ENCODE data around the gene CCDC12. TPM values are rescaled to one million over a fixed set of nuclear protein-coding genes. Genes with fewer than 3 reads are reported as not detected.

Gene CCDC12
- total RNA-seq, 4 donors from 2014 or later: 36.9 to 59.4 (median 50.2) TPM

GRCh38 chr3:46926871-46927717 lies 49.5 kb downstream of the CCDC12 start:
- Histone ChIP-seq H3K27me3 (no peaks in the 10 kb centered on the region), H3K27ac (peak overlapping the region; percentile 13 to 74 (median 66)), H3K4me1 (peaks cover 0 to 80% (median 65%) of the 10 kb centered on the region in 4 donors), H3K36me3 (peaks cover 0 to 46% (median 17%) of the 10 kb centered on the region in 3 donors), H3K4me3 (no peak overlapping the region), H3K9me3 (no peaks in the 10 kb centered on the region)
- DNase-seq (ENCODE audit: low spot score in 2 of 2): no peak
- TF ChIP-seq EP300 (IDR thresholded peaks at IDR 0.05): no peak
- TF ChIP-seq, protein P1, sequence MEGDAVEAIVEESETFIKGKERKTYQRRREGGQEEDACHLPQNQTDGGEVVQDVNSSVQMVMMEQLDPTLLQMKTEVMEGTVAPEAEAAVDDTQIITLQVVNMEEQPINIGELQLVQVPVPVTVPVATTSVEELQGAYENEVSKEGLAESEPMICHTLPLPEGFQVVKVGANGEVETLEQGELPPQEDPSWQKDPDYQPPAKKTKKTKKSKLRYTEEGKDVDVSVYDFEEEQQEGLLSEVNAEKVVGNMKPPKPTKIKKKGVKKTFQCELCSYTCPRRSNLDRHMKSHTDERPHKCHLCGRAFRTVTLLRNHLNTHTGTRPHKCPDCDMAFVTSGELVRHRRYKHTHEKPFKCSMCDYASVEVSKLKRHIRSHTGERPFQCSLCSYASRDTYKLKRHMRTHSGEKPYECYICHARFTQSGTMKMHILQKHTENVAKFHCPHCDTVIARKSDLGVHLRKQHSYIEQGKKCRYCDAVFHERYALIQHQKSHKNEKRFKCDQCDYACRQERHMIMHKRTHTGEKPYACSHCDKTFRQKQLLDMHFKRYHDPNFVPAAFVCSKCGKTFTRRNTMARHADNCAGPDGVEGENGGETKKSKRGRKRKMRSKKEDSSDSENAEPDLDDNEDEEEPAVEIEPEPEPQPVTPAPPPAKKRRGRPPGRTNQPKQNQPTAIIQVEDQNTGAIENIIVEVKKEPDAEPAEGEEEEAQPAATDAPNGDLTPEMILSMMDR (IDR thresholded peaks at IDR 0.05): no peak
- no peak for TF ChIP-seq POLR2A (IDR thresholded peaks at IDR 0.05)
- WGBS, 2 donors: 68 to 86% methylated on average over 12 to 13 of the region's 15 CpGs

DNA sequence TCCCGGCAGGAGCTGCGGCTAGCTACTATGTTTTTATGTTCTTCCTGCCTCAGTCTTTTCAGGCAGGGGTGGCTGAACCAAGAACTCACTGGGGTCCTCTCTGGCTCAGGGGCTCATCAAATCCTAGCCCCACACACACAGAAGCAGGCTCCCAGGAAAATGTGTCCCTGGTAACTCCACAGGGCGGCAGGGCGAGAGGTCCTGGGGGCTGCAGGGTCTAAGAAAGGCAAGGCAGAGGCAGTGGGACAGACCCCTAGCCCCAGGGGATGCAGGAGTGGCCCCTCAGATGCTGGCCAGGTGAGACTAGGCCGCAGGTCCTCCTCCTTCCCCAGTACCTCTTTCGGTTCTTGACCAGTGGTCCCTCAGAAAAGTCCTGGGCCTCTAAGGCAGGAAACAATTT lies 50.1 kb downstream of the CCDC12 start:
- TF ChIP-seq POLR2A (IDR thresholded peaks at IDR 0.05) (no peak), EP300 (IDR thresholded peaks at IDR 0.05) (no peak)
- TF ChIP-seq, protein P1 (IDR thresholded peaks at IDR 0.05): no peak
- no peak for DNase-seq (ENCODE audit: low spot score in 2 of 2)
- H3K4me3 ChIP-seq: no peak overlapping the region
- WGBS, 2 donors: 80 to 83% methylated on average over 6 of the region's 6 CpGs
- peaks cover 0 to 74% (median 59%) of the 10 kb centered on the region in 4 donors for H3K4me1 ChIP-seq
- H3K27ac ChIP-seq: peak overlapping the region; percentile 13 to 74 (median 66)
- H3K36me3 ChIP-seq: peaks cover 0 to 53% (median 17%) of the 10 kb centered on the region in 3 donors
- no peaks in the 10 kb centered on the region for H3K9me3 ChIP-seq
- H3K27me3 ChIP-seq: no peaks in the 10 kb centered on the region

GRCh38 chr3:46926039-46926438 lies 50.5 kb downstream of the CCDC12 start:
- TF ChIP-seq POLR2A (IDR thresholded peaks at IDR 0.05) (no peak), EP300 (IDR thresholded peaks at IDR 0.05) (no peak)
- TF ChIP-seq, protein P1 (IDR thresholded peaks at IDR 0.05): no peak
- Histone ChIP-seq H3K4me3 (no peak overlapping the region), H3K27me3 (no peaks in the 10 kb centered on the region), H3K4me1 (peaks cover 0 to 70% (median 55%) of the 10 kb centered on the region in 4 donors), H3K27ac (peak overlapping the region in 3 of 4 donors; percentile 36 to 74 (median 73)), H3K36me3 (peaks cover 0 to 57% (median 17%) of the 10 kb centered on the region in 3 donors), H3K9me3 (no peaks in the 10 kb centered on the region)
- WGBS, 2 donors: 60 to 62% methylated on average over 6 of the region's 6 CpGs
- DNase-seq (ENCODE audit: low spot score in 2 of 2): no peak

GRCh38 chr3:46925585-46925934 lies 51.0 kb downstream of the CCDC12 start:
- no peak for DNase-seq (ENCODE audit: low spot score in 2 of 2)
- H3K36me3 ChIP-seq: peaks cover 0 to 62% (median 17%) of the 10 kb centered on the region in 3 donors
- H3K27me3 ChIP-seq: no peaks in the 10 kb centered on the region
- peaks cover 0 to 65% (median 50%) of the 10 kb centered on the region in 4 donors for H3K4me1 ChIP-seq
- H3K9me3 ChIP-seq: no peaks in the 10 kb centered on the region
- H3K4me3 ChIP-seq: no peak overlapping the region
- 66 to 72% methylated on average over 5 of the region's 5 CpGs for WGBS, 2 donors
- H3K27ac ChIP-seq: peak overlapping the region in 3 of 4 donors; percentile 12 to 74 (median 36)
- TF ChIP-seq, protein P1 (IDR thresholded peaks at IDR 0.05): no peak
- TF ChIP-seq POLR2A (IDR thresholded peaks at IDR 0.05) (no peak), EP300 (IDR thresholded peaks at IDR 0.05) (no peak)

- Histone ChIP-seq H3K27me3 (no peaks in the 10 kb centered on the region), H3K36me3 (peaks cover 0 to 67% (median 17%) of the 10 kb centered on the region in 3 donors), H3K4me1 (peaks cover 0 to 60% (median 45%) of the 10 kb centered on the region in 4 donors), H3K27ac (peak overlapping the region in 1 of 4 donors; percentile 12), H3K9me3 (no peaks in the 10 kb centered on the region), H3K4me3 (no peak overlapping the region)
- WGBS, 2 donors: 82 to 88% methylated on average over 6 to 10 of the region's 10 CpGs
- TF ChIP-seq EP300 (IDR thresholded peaks at IDR 0.05) (no peak), POLR2A (IDR thresholded peaks at IDR 0.05) (no peak)
- TF ChIP-seq, protein P1 (IDR thresholded peaks at IDR 0.05): no peak
- no peak for DNase-seq (ENCODE audit: low spot score in 2 of 2)
Observed at GRCh38 chr3:46924921-46925584, 51.5 kb downstream of the CCDC12 start.
